ENCODE data around the gene TTLL13. TPM values are rescaled to one million over a fixed set of nuclear protein-coding genes. Genes with fewer than 3 reads are reported as not detected.
A peak's percentile ranks its signal among the peaks of the same experiment; 100 is the strongest.

Gene TTLL13
- total and polyA plus RNA-seq, 9 of the 15 experiments (the other 6 are each of a cell fraction or from before 2014, with no cell fraction given) = 0.05 to 0.24 (median 0.11) TPM; not detected in 1

DNA sequence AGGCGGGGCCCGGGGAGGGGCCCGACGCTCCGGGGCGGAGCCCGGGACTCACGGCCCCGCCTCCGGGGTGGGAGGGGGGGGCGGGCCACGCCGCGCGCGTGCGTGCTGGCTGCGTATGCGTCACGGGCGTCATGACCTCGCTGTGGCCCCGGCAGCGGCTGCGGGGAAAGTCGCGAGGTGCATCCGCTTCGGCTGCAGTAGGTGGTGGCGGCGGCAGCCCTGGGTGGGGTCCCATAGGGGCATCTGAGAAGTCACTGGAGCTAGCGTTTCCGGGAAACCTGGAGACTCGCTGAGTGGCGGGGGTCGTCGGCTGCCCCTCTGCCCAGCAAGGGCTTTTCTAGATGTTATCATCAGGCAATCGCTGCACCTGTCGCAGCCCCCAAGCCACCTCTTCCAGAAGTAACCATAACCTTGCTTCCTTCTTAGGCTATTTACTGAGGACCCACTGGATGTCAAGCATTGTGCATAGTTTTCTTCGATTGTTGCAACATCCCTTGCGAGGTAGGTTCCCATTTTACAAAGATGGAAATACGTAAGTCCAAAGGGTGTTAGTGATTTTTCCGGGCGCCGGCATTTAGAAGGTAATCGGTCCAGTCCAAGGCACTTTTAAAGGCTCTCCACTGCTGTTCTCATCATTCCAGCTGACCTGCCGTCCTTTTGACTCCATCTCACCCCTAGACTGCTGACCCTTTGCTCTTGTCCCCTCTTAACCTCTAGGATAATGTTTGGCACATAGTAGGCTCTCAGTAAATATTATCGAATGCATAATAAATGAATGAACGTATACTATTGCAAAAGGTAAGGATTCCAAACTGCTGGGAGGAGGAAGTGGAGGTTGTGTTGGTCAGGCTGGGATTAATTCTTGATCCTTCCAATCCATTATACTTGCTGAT, 15.0 kb upstream of the TTLL13 start, which contains the start of gene GDPGP1 (continued):
- TF ChIP-seq, protein P1, sequence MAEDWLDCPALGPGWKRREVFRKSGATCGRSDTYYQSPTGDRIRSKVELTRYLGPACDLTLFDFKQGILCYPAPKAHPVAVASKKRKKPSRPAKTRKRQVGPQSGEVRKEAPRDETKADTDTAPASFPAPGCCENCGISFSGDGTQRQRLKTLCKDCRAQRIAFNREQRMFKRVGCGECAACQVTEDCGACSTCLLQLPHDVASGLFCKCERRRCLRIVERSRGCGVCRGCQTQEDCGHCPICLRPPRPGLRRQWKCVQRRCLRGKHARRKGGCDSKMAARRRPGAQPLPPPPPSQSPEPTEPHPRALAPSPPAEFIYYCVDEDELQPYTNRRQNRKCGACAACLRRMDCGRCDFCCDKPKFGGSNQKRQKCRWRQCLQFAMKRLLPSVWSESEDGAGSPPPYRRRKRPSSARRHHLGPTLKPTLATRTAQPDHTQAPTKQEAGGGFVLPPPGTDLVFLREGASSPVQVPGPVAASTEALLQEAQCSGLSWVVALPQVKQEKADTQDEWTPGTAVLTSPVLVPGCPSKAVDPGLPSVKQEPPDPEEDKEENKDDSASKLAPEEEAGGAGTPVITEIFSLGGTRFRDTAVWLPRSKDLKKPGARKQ (CRISPR knock-in tag; IDR thresholded peaks at IDR 0.05) = no peak
- TF ChIP-seq, protein P2, sequence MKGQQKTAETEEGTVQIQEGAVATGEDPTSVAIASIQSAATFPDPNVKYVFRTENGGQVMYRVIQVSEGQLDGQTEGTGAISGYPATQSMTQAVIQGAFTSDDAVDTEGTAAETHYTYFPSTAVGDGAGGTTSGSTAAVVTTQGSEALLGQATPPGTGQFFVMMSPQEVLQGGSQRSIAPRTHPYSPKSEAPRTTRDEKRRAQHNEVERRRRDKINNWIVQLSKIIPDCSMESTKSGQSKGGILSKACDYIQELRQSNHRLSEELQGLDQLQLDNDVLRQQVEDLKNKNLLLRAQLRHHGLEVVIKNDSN (CRISPR knock-in tag; IDR thresholded peaks at IDR 0.05) = no peak
- TF ChIP-seq CBX1 (IDR thresholded peaks at IDR 0.05; ENCODE audit: low read depth) (no peak), BCOR (IDR thresholded peaks at IDR 0.05) (no peak), NR2C1 (IDR thresholded peaks at IDR 0.05) (peak; percentile 59; the same call in 1 of the 2 replicates), NR2C1 (tag; IDR thresholded peaks at IDR 0.05) (peak; percentile 45; the same call in 1 of the 2 replicates), CEBPG (CRISPR knock-in tag; IDR thresholded peaks at IDR 0.05) (peak; percentile 76), CEBPG (tag; conservative IDR thresholded peaks at IDR 0.05 in 1 of 2, IDR thresholded peaks at IDR 0.05 in 1 of 2) (peak; percentile 75 to 82), RAD21 (CRISPR knock-in tag; conservative IDR thresholded peaks at IDR 0.05 in 1 of 2, IDR thresholded peaks at IDR 0.05 in 1 of 2) (0 out of 4 replicates have a peak, but pooled peaks of 1 of the 2 experiments have one; percentile 11), POLR2A (conservative IDR thresholded peaks at IDR 0.05) (peak; percentile 71), NRF1 (conservative IDR thresholded peaks at IDR 0.05 in 1 of 2, IDR thresholded peaks at IDR 0.05 in 1 of 2) (peak; percentile 93 to 94), POLR2G (IDR thresholded peaks at IDR 0.05; ENCODE audit: low read depth, low read length) (peak; percentile 92), ZNF436 (CRISPR knock-in tag; IDR thresholded peaks at IDR 0.05) (no peak), ATF7 (IDR thresholded peaks at IDR 0.05) (no peak; the same call in 1 of the 2 replicates), SAFB2 (IDR thresholded peaks at IDR 0.05; ENCODE audit: borderline replicate concordance, low read depth, low read length, severe bottlenecking) (no peak), TBP (optimal IDR thresholded peaks at IDR 0.05; ENCODE audit: low read depth, low read length) (peak; percentile 63)
- TF ChIP-seq, protein P3, sequence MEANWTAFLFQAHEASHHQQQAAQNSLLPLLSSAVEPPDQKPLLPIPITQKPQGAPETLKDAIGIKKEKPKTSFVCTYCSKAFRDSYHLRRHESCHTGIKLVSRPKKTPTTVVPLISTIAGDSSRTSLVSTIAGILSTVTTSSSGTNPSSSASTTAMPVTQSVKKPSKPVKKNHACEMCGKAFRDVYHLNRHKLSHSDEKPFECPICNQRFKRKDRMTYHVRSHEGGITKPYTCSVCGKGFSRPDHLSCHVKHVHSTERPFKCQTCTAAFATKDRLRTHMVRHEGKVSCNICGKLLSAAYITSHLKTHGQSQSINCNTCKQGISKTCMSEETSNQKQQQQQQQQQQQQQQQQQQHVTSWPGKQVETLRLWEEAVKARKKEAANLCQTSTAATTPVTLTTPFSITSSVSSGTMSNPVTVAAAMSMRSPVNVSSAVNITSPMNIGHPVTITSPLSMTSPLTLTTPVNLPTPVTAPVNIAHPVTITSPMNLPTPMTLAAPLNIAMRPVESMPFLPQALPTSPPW (CRISPR knock-in tag; IDR thresholded peaks at IDR 0.05) = no peak; the same call in none of the 2 replicates
- TF ChIP-seq, protein P4, sequence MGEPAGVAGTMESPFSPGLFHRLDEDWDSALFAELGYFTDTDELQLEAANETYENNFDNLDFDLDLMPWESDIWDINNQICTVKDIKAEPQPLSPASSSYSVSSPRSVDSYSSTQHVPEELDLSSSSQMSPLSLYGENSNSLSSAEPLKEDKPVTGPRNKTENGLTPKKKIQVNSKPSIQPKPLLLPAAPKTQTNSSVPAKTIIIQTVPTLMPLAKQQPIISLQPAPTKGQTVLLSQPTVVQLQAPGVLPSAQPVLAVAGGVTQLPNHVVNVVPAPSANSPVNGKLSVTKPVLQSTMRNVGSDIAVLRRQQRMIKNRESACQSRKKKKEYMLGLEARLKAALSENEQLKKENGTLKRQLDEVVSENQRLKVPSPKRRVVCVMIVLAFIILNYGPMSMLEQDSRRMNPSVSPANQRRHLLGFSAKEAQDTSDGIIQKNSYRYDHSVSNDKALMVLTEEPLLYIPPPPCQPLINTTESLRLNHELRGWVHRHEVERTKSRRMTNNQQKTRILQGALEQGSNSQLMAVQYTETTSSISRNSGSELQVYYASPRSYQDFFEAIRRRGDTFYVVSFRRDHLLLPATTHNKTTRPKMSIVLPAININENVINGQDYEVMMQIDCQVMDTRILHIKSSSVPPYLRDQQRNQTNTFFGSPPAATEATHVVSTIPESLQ (CRISPR knock-in tag; IDR thresholded peaks at IDR 0.05) = no peak
- TF ChIP-seq, protein P5, sequence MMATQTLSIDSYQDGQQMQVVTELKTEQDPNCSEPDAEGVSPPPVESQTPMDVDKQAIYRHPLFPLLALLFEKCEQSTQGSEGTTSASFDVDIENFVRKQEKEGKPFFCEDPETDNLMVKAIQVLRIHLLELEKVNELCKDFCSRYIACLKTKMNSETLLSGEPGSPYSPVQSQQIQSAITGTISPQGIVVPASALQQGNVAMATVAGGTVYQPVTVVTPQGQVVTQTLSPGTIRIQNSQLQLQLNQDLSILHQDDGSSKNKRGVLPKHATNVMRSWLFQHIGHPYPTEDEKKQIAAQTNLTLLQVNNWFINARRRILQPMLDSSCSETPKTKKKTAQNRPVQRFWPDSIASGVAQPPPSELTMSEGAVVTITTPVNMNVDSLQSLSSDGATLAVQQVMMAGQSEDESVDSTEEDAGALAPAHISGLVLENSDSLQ (IDR thresholded peaks at IDR 0.05) = no peak

All from K562 (cell line).